ENCODE results near the gene CPNE7. TPM values are rescaled to one million over a fixed set of nuclear protein-coding genes. Genes with fewer than 3 reads are reported as not detected.

Gene CPNE7
- total and polyA plus RNA-seq, 10 of the 15 experiments (the other 5 are each of a cell fraction or from before 2014, with no cell fraction given): 0.29 to 46.9 (median 17.5) TPM

GRCh38 chr16:89556750-89557689 is 18.5 kb upstream of the CPNE7 start:
- FAIRE-seq: peak; percentile 97
- WGBS (ENCODE audit: insufficient coverage, insufficient replicate concordance, low lambda C conversion rate, missing lambda C conversion rate): 68% methylated on average over 34 of the region's 34 CpGs
- TF ChIP-seq GABPA (IDR thresholded peaks at IDR 0.05; ENCODE audit: low read depth) (no peak), RAD21 (IDR thresholded peaks at IDR 0.05; ENCODE audit: insufficient read depth, low read depth, low read length) (peak; percentile 63), REST (IDR thresholded peaks at IDR 0.05; ENCODE audit: low read depth, low read length) (no peak), SMARCA5 (IDR thresholded peaks at IDR 0.05) (peak; percentile 53; the same call in 1 of the 2 replicates), NBN (IDR thresholded peaks at IDR 0.05) (no peak), ETV6 (conservative IDR thresholded peaks at IDR 0.05 in 1 of 2, IDR thresholded peaks at IDR 0.05 in 1 of 2; ENCODE audit: borderline replicate concordance in 1 of 2, low read depth in 1 of 2) (no peak), TAF1 (IDR thresholded peaks at IDR 0.05; ENCODE audit: borderline replicate concordance, low read depth, low read length) (no peak), ZZZ3 (IDR thresholded peaks at IDR 0.05; ENCODE audit: control insufficient read depth, insufficient read length, low read depth) (no peak), YY1 (IDR thresholded peaks at IDR 0.05; ENCODE audit: low read depth, low read length) (peak; percentile 39; the same call in 1 of the 2 replicates), NR2C1 (IDR thresholded peaks at IDR 0.05) (no peak), HDAC2 (IDR thresholded peaks at IDR 0.05) (no peak)
- TF ChIP-seq, protein P1, sequence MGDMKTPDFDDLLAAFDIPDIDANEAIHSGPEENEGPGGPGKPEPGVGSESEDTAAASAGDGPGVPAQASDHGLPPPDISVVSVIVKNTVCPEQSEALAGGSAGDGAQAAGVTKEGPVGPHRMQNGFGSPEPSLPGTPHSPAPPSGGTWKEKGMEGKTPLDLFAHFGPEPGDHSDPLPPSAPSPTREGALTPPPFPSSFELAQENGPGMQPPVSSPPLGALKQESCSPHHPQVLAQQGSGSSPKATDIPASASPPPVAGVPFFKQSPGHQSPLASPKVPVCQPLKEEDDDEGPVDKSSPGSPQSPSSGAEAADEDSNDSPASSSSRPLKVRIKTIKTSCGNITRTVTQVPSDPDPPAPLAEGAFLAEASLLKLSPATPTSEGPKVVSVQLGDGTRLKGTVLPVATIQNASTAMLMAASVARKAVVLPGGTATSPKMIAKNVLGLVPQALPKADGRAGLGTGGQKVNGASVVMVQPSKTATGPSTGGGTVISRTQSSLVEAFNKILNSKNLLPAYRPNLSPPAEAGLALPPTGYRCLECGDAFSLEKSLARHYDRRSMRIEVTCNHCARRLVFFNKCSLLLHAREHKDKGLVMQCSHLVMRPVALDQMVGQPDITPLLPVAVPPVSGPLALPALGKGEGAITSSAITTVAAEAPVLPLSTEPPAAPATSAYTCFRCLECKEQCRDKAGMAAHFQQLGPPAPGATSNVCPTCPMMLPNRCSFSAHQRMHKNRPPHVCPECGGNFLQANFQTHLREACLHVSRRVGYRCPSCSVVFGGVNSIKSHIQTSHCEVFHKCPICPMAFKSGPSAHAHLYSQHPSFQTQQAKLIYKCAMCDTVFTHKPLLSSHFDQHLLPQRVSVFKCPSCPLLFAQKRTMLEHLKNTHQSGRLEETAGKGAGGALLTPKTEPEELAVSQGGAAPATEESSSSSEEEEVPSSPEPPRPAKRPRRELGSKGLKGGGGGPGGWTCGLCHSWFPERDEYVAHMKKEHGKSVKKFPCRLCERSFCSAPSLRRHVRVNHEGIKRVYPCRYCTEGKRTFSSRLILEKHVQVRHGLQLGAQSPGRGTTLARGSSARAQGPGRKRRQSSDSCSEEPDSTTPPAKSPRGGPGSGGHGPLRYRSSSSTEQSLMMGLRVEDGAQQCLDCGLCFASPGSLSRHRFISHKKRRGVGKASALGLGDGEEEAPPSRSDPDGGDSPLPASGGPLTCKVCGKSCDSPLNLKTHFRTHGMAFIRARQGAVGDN (IDR thresholded peaks at IDR 0.05): no peak
- TF ChIP-seq, protein P2, sequence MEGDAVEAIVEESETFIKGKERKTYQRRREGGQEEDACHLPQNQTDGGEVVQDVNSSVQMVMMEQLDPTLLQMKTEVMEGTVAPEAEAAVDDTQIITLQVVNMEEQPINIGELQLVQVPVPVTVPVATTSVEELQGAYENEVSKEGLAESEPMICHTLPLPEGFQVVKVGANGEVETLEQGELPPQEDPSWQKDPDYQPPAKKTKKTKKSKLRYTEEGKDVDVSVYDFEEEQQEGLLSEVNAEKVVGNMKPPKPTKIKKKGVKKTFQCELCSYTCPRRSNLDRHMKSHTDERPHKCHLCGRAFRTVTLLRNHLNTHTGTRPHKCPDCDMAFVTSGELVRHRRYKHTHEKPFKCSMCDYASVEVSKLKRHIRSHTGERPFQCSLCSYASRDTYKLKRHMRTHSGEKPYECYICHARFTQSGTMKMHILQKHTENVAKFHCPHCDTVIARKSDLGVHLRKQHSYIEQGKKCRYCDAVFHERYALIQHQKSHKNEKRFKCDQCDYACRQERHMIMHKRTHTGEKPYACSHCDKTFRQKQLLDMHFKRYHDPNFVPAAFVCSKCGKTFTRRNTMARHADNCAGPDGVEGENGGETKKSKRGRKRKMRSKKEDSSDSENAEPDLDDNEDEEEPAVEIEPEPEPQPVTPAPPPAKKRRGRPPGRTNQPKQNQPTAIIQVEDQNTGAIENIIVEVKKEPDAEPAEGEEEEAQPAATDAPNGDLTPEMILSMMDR (IDR thresholded peaks at IDR 0.05 in 2 of 3, conservative IDR thresholded peaks at IDR 0.05 in 1 of 3; ENCODE audit: control insufficient read depth in 2 of 3, extremely low read depth in 1 of 3, insufficient read depth in 1 of 3, low read depth in 3 of 3, low read length in 3 of 3): peak; percentile 77 to 92 (median 90)

More at GRCh38 chr16:89556750-89557689, 18.5 kb upstream of the CPNE7 start:
- in situ Hi-C loops (cut with MboI) (loop anchor here (5.0 kb wide), 1 partner anchor 225 kb away; no protein-coding TSS in a partner anchor), intact Hi-C loops (cut with micrococcal nuclease; ENCODE audit: unreplicated experiment) (loop anchor here (2.0 to 5.0 kb wide), 2 partner anchors 224 to 315 kb away; no protein-coding TSS in a partner anchor)
- Histone ChIP-seq H3K79me2 (ENCODE audit: control insufficient read depth, insufficient read depth, low read length) (peaks cover 18% of the 10 kb centered on the region), H3K9ac (ENCODE audit: control insufficient read depth, insufficient read depth, low read length) (no peak overlapping the region), H3K9me3 (replicated peaks; ENCODE audit: control insufficient read depth, insufficient read depth, low read length) (no peaks in the 10 kb centered on the region), H3K27ac (ENCODE audit: control insufficient read depth, insufficient read depth) (no peak overlapping the region), H3K36me3 (ENCODE audit: control insufficient read depth in 2 of 2, insufficient read depth in 2 of 2, low read length in 1 of 2) (peaks cover 2 to 7% of the 10 kb centered on the region in 2 experiments), H4K20me1 (ENCODE audit: control insufficient read depth, insufficient read depth) (peaks cover 6% of the 10 kb centered on the region), H2AFZ (ENCODE audit: control insufficient read depth, low read depth, low read length) (no peak overlapping the region), H3K4me1 (ENCODE audit: control insufficient read depth, insufficient read depth, low read length) (no peaks in the 10 kb centered on the region), H3K4me3 (no peak overlapping the region), H3K4me2 (ENCODE audit: control insufficient read depth, insufficient read depth) (no peak overlapping the region), H3K27me3 (replicated peaks in 1 of 2; ENCODE audit: control insufficient read depth in 2 of 2, insufficient read depth in 2 of 2, low read length in 1 of 2) (no peaks in the 10 kb centered on the region)
- SMC1A ChIA-PET (ENCODE audit: uncharacterized antibody, unreplicated experiment): interaction anchor here (0.6 to 1.0 kb wide), 3 partner anchors 8 to 73 kb away, joined by 3 to 4 read pairs (median 3); no protein-coding TSS in a partner anchor
- ATAC-seq (peak; percentile 61), DNase-seq (ENCODE audit: low read depth, low spot score) (no peak)
- CTCF ChIA-PET: interaction anchor here (0.6 to 1.4 kb wide), 11 partner anchors 8 to 224 kb away, joined by 3 to 5 read pairs (median 3); partner anchors contain the start of gene SPG7
- no TSS peak for BruUV-seq (replicated peaks)
- RAD21 ChIA-PET (ENCODE audit: unreplicated experiment): no interaction called here
- POLR2A ChIA-PET: no interaction called here

Measured in GM12878 (cell line).